NCI-H774 (cell line): ENCODE measurements around the gene ABCC6.
"Not testable (repeated sequence)": the region's sequence is repeated elsewhere in the genome, so short reads cannot be mapped to it uniquely, and the experiment has no call there.

ENCODE experiments used
- DNase-seq: peaks from one replicate; lab custom pipeline; 2025; lab: John Stamatoyannopoulos, UW

The ABCC6 gene

GRCh38 chr16:16161319-16161718 lies 62.0 kb downstream of the ABCC6 start:
- DNase-seq = no peak

- DNase-seq = no peak
Observed at GRCh38 chr16:16159662-16160061, 63.6 kb downstream of the ABCC6 start.

- no peak for DNase-seq
Observed at GRCh38 chr16:16158741-16159374, 64.4 kb downstream of the ABCC6 start.

GRCh38 chr16:16158082-16158658 lies 65.1 kb downstream of the ABCC6 start:
- DNase-seq = no peak

- DNase-seq = no peak
Observed at GRCh38 chr16:16157166-16157565, 66.1 kb downstream of the ABCC6 start.

GRCh38 chr16:16155234-16155633 lies 68.1 kb downstream of the ABCC6 start:
- DNase-seq = no peak

GRCh38 chr16:16154281-16154951 lies 68.9 kb downstream of the ABCC6 start:
- DNase-seq = no peak

- DNase-seq = not testable (repeated sequence)
Observed at GRCh38 chr16:16153000-16153399, 70.3 kb downstream of the ABCC6 start.

- no peak for DNase-seq
Observed at GRCh38 chr16:16151315-16151714, 72.0 kb downstream of the ABCC6 start.

GRCh38 chr16:16150878-16151152 lies 72.5 kb downstream of the ABCC6 start:
- DNase-seq = no peak

GRCh38 chr16:16150117-16150877 lies 73.0 kb downstream of the ABCC6 start:
- no peak for DNase-seq

- peak; percentile 9 for DNase-seq
Observed at GRCh38 chr16:16149710-16150116, 73.6 kb downstream of the ABCC6 start.

- DNase-seq = no peak
Observed at GRCh38 chr16:16148755-16149154, 74.5 kb downstream of the ABCC6 start.

GRCh38 chr16:16148000-16148599 lies 75.2 kb downstream of the ABCC6 start:
- DNase-seq = not testable (repeated sequence)

- DNase-seq = no peak
Observed at GRCh38 chr16:16147316-16147999, 75.8 kb downstream of the ABCC6 start.

GRCh38 chr16:16146380-16147315 lies 76.6 kb downstream of the ABCC6 start:
- no peak for DNase-seq

GRCh38 chr16:16145286-16145685 lies 78.0 kb downstream of the ABCC6 start:
- DNase-seq = no peak

- no peak for DNase-seq
Observed at GRCh38 chr16:16144416-16144815, 78.9 kb downstream of the ABCC6 start.

GRCh38 chr16:16143931-16144330 lies 79.4 kb downstream of the ABCC6 start:
- no peak for DNase-seq

GRCh38 chr16:16143038-16143763 lies 80.1 kb downstream of the ABCC6 start:
- DNase-seq = no peak
